Muscle layer of duodenum (tissue), 2 donors: ENCODE results near the gene WDR3.

Experiments used
- H3K27ac ChIP-seq: one replicate; pipeline ENCODE4 v1.7.0; 2013; ENCODE audit warnings: mild to moderate bottlenecking, low read length
- H3K27me3 ChIP-seq: one replicate; pipeline ENCODE4 v1.7.0; 2013; ENCODE audit warnings: low read depth, mild to moderate bottlenecking, control low read depth, low read length
- H3K36me3 ChIP-seq, 2 donors: one replicate each; pipeline ENCODE4 v1.7.0; 2013; ENCODE audit warnings: low read length in 2 of 2, control low read depth in 1 of 2, mild to moderate bottlenecking in 1 of 2; ENCODE audit not compliant: insufficient read depth in 2 of 2, control insufficient read depth in 1 of 2
- H3K4me1 ChIP-seq, 2 donors: one replicate each; pipeline ENCODE4 v1.7.0; 2013; ENCODE audit warnings: low read length in 2 of 2, mild to moderate bottlenecking in 2 of 2, control low read depth in 1 of 2, moderate library complexity in 1 of 2; ENCODE audit not compliant: insufficient read depth in 2 of 2, control insufficient read depth in 1 of 2
- H3K4me3 ChIP-seq, 2 donors: one replicate each; pipeline ENCODE4 v1.7.0; 2013; ENCODE audit warnings: low read length in 2 of 2, low read depth in 1 of 2, mild to moderate bottlenecking in 1 of 2
- H3K9me3 ChIP-seq, 2 donors: one replicate each; pipeline ENCODE4 v1.7.0; 2013; ENCODE audit warnings: low read length in 2 of 2, control low read depth in 1 of 2, mild to moderate bottlenecking in 1 of 2; ENCODE audit not compliant: control insufficient read depth in 1 of 2
- donor health status: healthy.

The WDR3 gene

GRCh38 chr1:118004312-118004711 lies 74.8 kb downstream of the WDR3 start:
- peaks cover 0 to 4% of the 10 kb centered on the region in 2 donors for H3K9me3 ChIP-seq
- H3K27me3 ChIP-seq = no peaks in the 10 kb centered on the region
- H3K4me1 ChIP-seq = no peaks in the 10 kb centered on the region
- H3K4me3 ChIP-seq = no peak overlapping the region
- H3K36me3 ChIP-seq = no peaks in the 10 kb centered on the region
- H3K27ac ChIP-seq = no peak overlapping the region

- H3K9me3 ChIP-seq = no peaks in the 10 kb centered on the region
- H3K27ac ChIP-seq = no peak overlapping the region
- H3K27me3 ChIP-seq = no peaks in the 10 kb centered on the region
- H3K4me3 ChIP-seq = no peak overlapping the region
- no peaks in the 10 kb centered on the region for H3K4me1 ChIP-seq
- no peaks in the 10 kb centered on the region for H3K36me3 ChIP-seq
Observed at GRCh38 chr1:118007391-118007790, 77.9 kb downstream of the WDR3 start.

- H3K4me1 ChIP-seq = no peaks in the 10 kb centered on the region
- no peak overlapping the region for H3K27ac ChIP-seq
- no peaks in the 10 kb centered on the region for H3K9me3 ChIP-seq
- H3K4me3 ChIP-seq = no peak overlapping the region
- H3K27me3 ChIP-seq = no peaks in the 10 kb centered on the region
- no peaks in the 10 kb centered on the region for H3K36me3 ChIP-seq
Observed at GRCh38 chr1:118008011-118008410, 78.5 kb downstream of the WDR3 start.

- H3K4me1 ChIP-seq = no peaks in the 10 kb centered on the region
- H3K27ac ChIP-seq = no peak overlapping the region
Observed at GRCh38 chr1:118012515-118013124, 83.1 kb downstream of the WDR3 start.

GRCh38 chr1:118013336-118013735 lies 83.8 kb downstream of the WDR3 start:
- H3K27me3 ChIP-seq = no peaks in the 10 kb centered on the region
- no peaks in the 10 kb centered on the region for H3K9me3 ChIP-seq
- H3K36me3 ChIP-seq = no peaks in the 10 kb centered on the region
- H3K4me3 ChIP-seq = no peak overlapping the region
- H3K4me1 ChIP-seq = no peaks in the 10 kb centered on the region
- H3K27ac ChIP-seq = no peak overlapping the region

More at GRCh38 chr1:118012515-118013124, 83.1 kb downstream of the WDR3 start:
- Histone ChIP-seq H3K9me3 (no peaks in the 10 kb centered on the region), H3K36me3 (no peaks in the 10 kb centered on the region), H3K4me3 (no peak overlapping the region), H3K27me3 (no peaks in the 10 kb centered on the region)

GRCh38 chr1:118013938-118014337 lies 84.4 kb downstream of the WDR3 start:
- Histone ChIP-seq H3K27me3 (no peaks in the 10 kb centered on the region), H3K4me1 (no peaks in the 10 kb centered on the region), H3K9me3 (no peaks in the 10 kb centered on the region), H3K4me3 (no peak overlapping the region), H3K27ac (no peak overlapping the region), H3K36me3 (no peaks in the 10 kb centered on the region)
